Activated CD4-positive, alpha-beta memory T cell treated with anti-CD3 and anti-CD28 coated beads for 36 hours (primary cell): Measurements from ENCODE around the gene DDX1. TPM values are rescaled to one million over a fixed set of nuclear protein-coding genes. Genes with fewer than 3 reads are reported as not detected.
"Not testable (repeated sequence)": the region's sequence is repeated elsewhere in the genome, so short reads cannot be mapped to it uniquely, and the experiment has no call there.

Experiments used
- CTCF ChIA-PET: fragments of 350-600 bp; sonication (Branson Sonifier 250); formaldehyde crosslinking; loops from one replicate; lab custom pipeline; 2021; ENCODE audit warnings: antibody characterized with exemption, inconsistent platforms; lab: Charles Lee
- POLR2A ChIA-PET: fragments of 350-600 bp; sonication (Branson Sonifier 250); formaldehyde crosslinking; loops from one replicate; lab custom pipeline; 2021; ENCODE audit warnings: antibody characterized with exemption; lab: Charles Lee
- DNase-seq: peaks from one replicate; pipeline ENCODE4 v3.0.0-alpha.2; 2020
- H3K27ac Mint-ChIP-seq: one replicate; pipeline ENCODE4 v1.8.0; 2021; ENCODE audit warnings: mixed read lengths
- H3K27me3 Mint-ChIP-seq: one replicate; pipeline ENCODE4 v1.8.0; 2021; ENCODE audit warnings: mixed read lengths
- H3K36me3 Mint-ChIP-seq: one replicate; pipeline ENCODE4 v1.8.0; 2021; ENCODE audit warnings: mixed read lengths
- H3K4me1 Mint-ChIP-seq: one replicate; pipeline ENCODE4 v1.8.0; 2021; ENCODE audit warnings: low read depth, mixed read lengths
- H3K4me3 Mint-ChIP-seq: one replicate; pipeline ENCODE4 v1.8.0; 2021; ENCODE audit warnings: mild to moderate bottlenecking, mixed read lengths
- H3K9me3 Mint-ChIP-seq: one replicate; pipeline ENCODE4 v1.8.0; 2021; ENCODE audit warnings: mixed read lengths
- intact Hi-C: fragments of 100-400 bp; cut with micrococcal nuclease; formaldehyde crosslinking; loops from one replicate; pipeline ENCODE4 v1.15.1; 2023
- total RNA-seq, 2 experiments: library from RNA; stranded (reverse); gene quantifications; one replicate each; pipeline ENCODE4 v1.2.3, GENCODE V29; 2021

DDX1 gene
- total RNA-seq, 2 experiments from 2014 or later, result 79.7 to 81.1 TPM

- Mint-ChIP-seq H3K9me3 (no peaks in the 10 kb centered on the region), H3K36me3 (peaks cover 62% of the 10 kb centered on the region), H3K27ac (no peak overlapping the region), H3K4me3 (no peak overlapping the region), H3K4me1 (no peaks in the 10 kb centered on the region), H3K27me3 (no peaks in the 10 kb centered on the region)
- intact Hi-C loops, result no loop called here
- DNase-seq, result no peak
- CTCF ChIA-PET, result interaction anchor here (0.9 to 1.1 kb wide), 2 partner anchors 15 to 19 kb away, joined by 3 read pairs; no protein-coding TSS in a partner anchor
- POLR2A ChIA-PET, result no interaction called here
Measured at GRCh38 chr2:15601681-15602080, 10.0 kb downstream of the DDX1 start.

- Mint-ChIP-seq H3K4me3 (no peak overlapping the region), H3K9me3 (no peaks in the 10 kb centered on the region), H3K27me3 (no peaks in the 10 kb centered on the region), H3K4me1 (no peaks in the 10 kb centered on the region), H3K36me3 (peaks cover 59% of the 10 kb centered on the region), H3K27ac (no peak overlapping the region)
- intact Hi-C loops, result no loop called here
- no peak for DNase-seq
- ChIA-PET POLR2A (no interaction called here), CTCF (no interaction called here)
Measured at GRCh38 chr2:15602393-15602792, 10.7 kb downstream of the DDX1 start.

GRCh38 chr2:15603044-15603765 is 11.5 kb downstream of the DDX1 start:
- H3K4me1 Mint-ChIP-seq, result no peaks in the 10 kb centered on the region
- CTCF ChIA-PET, result no interaction called here
- POLR2A ChIA-PET, result no interaction called here
- intact Hi-C loops, result no loop called here
- H3K4me3 Mint-ChIP-seq, result no peak overlapping the region
- H3K27ac Mint-ChIP-seq, result no peak overlapping the region
- peaks cover 61% of the 10 kb centered on the region for H3K36me3 Mint-ChIP-seq
- no peak for DNase-seq
- no peaks in the 10 kb centered on the region for H3K9me3 Mint-ChIP-seq
- H3K27me3 Mint-ChIP-seq, result no peaks in the 10 kb centered on the region

- CTCF ChIA-PET, result interaction anchor here (0.8 kb wide), 1 partner anchor 27 kb away, joined by 3 read pairs; no protein-coding TSS in a partner anchor
- no peak overlapping the region for H3K4me3 Mint-ChIP-seq
- peaks cover 56% of the 10 kb centered on the region for H3K36me3 Mint-ChIP-seq
- intact Hi-C loops, result no loop called here
- H3K27ac Mint-ChIP-seq, result no peak overlapping the region
- DNase-seq, result no peak
- H3K9me3 Mint-ChIP-seq, result no peaks in the 10 kb centered on the region
- POLR2A ChIA-PET, result no interaction called here
- no peaks in the 10 kb centered on the region for H3K27me3 Mint-ChIP-seq
- no peaks in the 10 kb centered on the region for H3K4me1 Mint-ChIP-seq
Measured at GRCh38 chr2:15603948-15604347, 12.3 kb downstream of the DDX1 start.

GRCh38 chr2:15605721-15606120 is 14.1 kb downstream of the DDX1 start:
- POLR2A ChIA-PET, result no interaction called here
- H3K36me3 Mint-ChIP-seq, result peaks cover 63% of the 10 kb centered on the region
- H3K9me3 Mint-ChIP-seq, result no peaks in the 10 kb centered on the region

GRCh38 chr2:15606481-15607441 is 15.1 kb downstream of the DDX1 start:
- Mint-ChIP-seq H3K27ac (no peak overlapping the region), H3K36me3 (peaks cover 53% of the 10 kb centered on the region), H3K27me3 (no peaks in the 10 kb centered on the region), H3K4me1 (no peaks in the 10 kb centered on the region), H3K4me3 (no peak overlapping the region), H3K9me3 (no peaks in the 10 kb centered on the region)
- CTCF ChIA-PET, result no interaction called here
- intact Hi-C loops, result no loop called here
- POLR2A ChIA-PET, result no interaction called here
- DNase-seq, result no peak

More at GRCh38 chr2:15605721-15606120, 14.1 kb downstream of the DDX1 start:
- Mint-ChIP-seq H3K27me3 (no peaks in the 10 kb centered on the region), H3K4me3 (no peak overlapping the region), H3K4me1 (no peaks in the 10 kb centered on the region), H3K27ac (no peak overlapping the region)
- intact Hi-C loops, result no loop called here
- no peak for DNase-seq
- CTCF ChIA-PET, result no interaction called here

GRCh38 chr2:15607709-15608391 is 16.2 kb downstream of the DDX1 start:
- Mint-ChIP-seq H3K27ac (no peak overlapping the region), H3K27me3 (no peaks in the 10 kb centered on the region), H3K36me3 (peaks cover 45% of the 10 kb centered on the region), H3K4me1 (no peaks in the 10 kb centered on the region), H3K4me3 (no peak overlapping the region), H3K9me3 (no peaks in the 10 kb centered on the region)
- intact Hi-C loops, result no loop called here
- CTCF ChIA-PET, result no interaction called here
- no peak for DNase-seq
- POLR2A ChIA-PET, result no interaction called here

- no peaks in the 10 kb centered on the region for H3K4me1 Mint-ChIP-seq
- ChIA-PET CTCF (no interaction called here), POLR2A (no interaction called here)
- H3K4me3 Mint-ChIP-seq, result no peak overlapping the region
- H3K36me3 Mint-ChIP-seq, result peaks cover 43% of the 10 kb centered on the region
- H3K9me3 Mint-ChIP-seq, result no peaks in the 10 kb centered on the region
- no peak for DNase-seq
- no peaks in the 10 kb centered on the region for H3K27me3 Mint-ChIP-seq
- H3K27ac Mint-ChIP-seq, result no peak overlapping the region
- intact Hi-C loops, result no loop called here
Measured at GRCh38 chr2:15608392-15608761, 16.7 kb downstream of the DDX1 start.

GRCh38 chr2:15609341-15610042 is 17.8 kb downstream of the DDX1 start:
- DNase-seq, result no peak
- H3K36me3 Mint-ChIP-seq, result peaks cover 43% of the 10 kb centered on the region
- no peaks in the 10 kb centered on the region for H3K27me3 Mint-ChIP-seq
- no peak overlapping the region for H3K4me3 Mint-ChIP-seq
- H3K27ac Mint-ChIP-seq, result no peak overlapping the region
- POLR2A ChIA-PET, result no interaction called here
- H3K9me3 Mint-ChIP-seq, result no peaks in the 10 kb centered on the region
- intact Hi-C loops, result no loop called here
- CTCF ChIA-PET, result no interaction called here
- no peaks in the 10 kb centered on the region for H3K4me1 Mint-ChIP-seq

- Mint-ChIP-seq H3K4me3 (no peak overlapping the region), H3K27me3 (no peaks in the 10 kb centered on the region), H3K9me3 (no peaks in the 10 kb centered on the region), H3K4me1 (no peaks in the 10 kb centered on the region), H3K36me3 (peaks cover 41% of the 10 kb centered on the region), H3K27ac (no peak overlapping the region)
- ChIA-PET CTCF (no interaction called here), POLR2A (no interaction called here)
- no peak for DNase-seq
- intact Hi-C loops, result no loop called here
Measured at GRCh38 chr2:15610430-15610952, 18.8 kb downstream of the DDX1 start.

- H3K4me3 Mint-ChIP-seq, H3K4me1 Mint-ChIP-seq, CTCF ChIA-PET, DNase-seq, intact Hi-C loops, POLR2A ChIA-PET, H3K27me3 Mint-ChIP-seq, H3K27ac Mint-ChIP-seq, H3K9me3 Mint-ChIP-seq: not testable (repeated sequence)
- H3K36me3 Mint-ChIP-seq, result peaks cover 41% of the 10 kb centered on the region
Measured at GRCh38 chr2:15612101-15612500, 20.4 kb downstream of the DDX1 start.
